DND-41 (cell line): Measurements from ENCODE around the gene SPANXN4.

Experiments used
- ATAC-seq: fragments of 200-7000 bp; cut with Tn5 transposase; 3 replicates; pipeline ENCODE4 v1.9.1; 2021; ENCODE audit warnings: low read depth; ENCODE audit not compliant: insufficient read depth
- DNase-seq: peaks from one replicate; pipeline ENCODE4 v3.0.0-alpha.2; 2020
- H2AFZ ChIP-seq: 2 replicates; pipeline ENCODE4 v1.6.0; 2012; ENCODE audit warnings: low read depth, low read length
- H3K27ac ChIP-seq: 2 replicates; pipeline ENCODE4 v1.5.1; 2012; ENCODE audit warnings: low read length, inconsistent platforms
- H3K27me3 ChIP-seq: fragments of 200-600 bp; sonication (generic); 2 replicates; pipeline ENCODE4 v1.6.0; 2012; ENCODE audit warnings: low read length, mild to moderate bottlenecking, inconsistent platforms; ENCODE audit not compliant: insufficient read depth, poor library complexity
- H3K36me3 ChIP-seq: 2 replicates; pipeline ENCODE4 v1.5.1; 2012; ENCODE audit warnings: low read length, inconsistent platforms; ENCODE audit not compliant: insufficient read depth
- H3K4me1 ChIP-seq: 2 replicates; pipeline ENCODE4 v1.5.1; 2012; ENCODE audit warnings: mild to moderate bottlenecking, low read length; ENCODE audit not compliant: insufficient read depth
- H3K4me2 ChIP-seq: 2 replicates; pipeline ENCODE4 v1.6.0; 2012; ENCODE audit warnings: mild to moderate bottlenecking, moderate library complexity, low read length, inconsistent platforms; ENCODE audit not compliant: insufficient read depth
- H3K4me3 ChIP-seq, 2 experiments: fragments of 200-600 bp in 1 of 2; shearing (Covaris generic) in 1 of 2; 2 replicates each; pipeline ENCODE4 v1.5.1; 2012 to 2016; ENCODE audit warnings: inconsistent platforms in 2 of 2, low read length in 2 of 2, mild to moderate bottlenecking in 2 of 2, low read depth in 1 of 2, moderate library complexity in 1 of 2
- H3K79me2 ChIP-seq: 2 replicates; pipeline ENCODE4 v1.6.0; 2012; ENCODE audit warnings: low read length, inconsistent platforms; ENCODE audit not compliant: insufficient read depth
- H3K9ac ChIP-seq: 2 replicates; pipeline ENCODE4 v1.6.0; 2012; ENCODE audit warnings: low read depth, mild to moderate bottlenecking, inconsistent platforms, low read length, moderate library complexity
- H3K9me3 ChIP-seq: 2 replicates; pipeline ENCODE4 v1.5.1; 2012; ENCODE audit warnings: low read length, moderate library complexity, mild to moderate bottlenecking, inconsistent platforms; ENCODE audit not compliant: insufficient read depth, severe bottlenecking
- H4K20me1 ChIP-seq: 2 replicates; pipeline ENCODE4 v1.6.0; 2012; ENCODE audit warnings: low read length; ENCODE audit not compliant: insufficient read depth
- CTCF ChIP-seq: IDR thresholded peaks from 2 replicates; pipeline ENCODE4 v1.5.1; 2012; ENCODE audit warnings: borderline replicate concordance, low read length, moderate library complexity, mild to moderate bottlenecking; ENCODE audit not compliant: poor library complexity, severe bottlenecking; ENCODE audit errors: extremely low read depth
- EZH2 ChIP-seq: IDR thresholded peaks from 3 replicates; pipeline ENCODE4 v1.6.1; 2012; ENCODE audit warnings: borderline replicate concordance, low read depth, mild to moderate bottlenecking, moderate library complexity, low read length, inconsistent platforms; ENCODE audit not compliant: severe bottlenecking

SPANXN4 gene

GRCh38 chrX:142982679-142983078 lies 43.0 kb upstream of the SPANXN4 start:
- Histone ChIP-seq H2AFZ (no peak overlapping the region), H3K27me3 (no peaks in the 10 kb centered on the region), H3K9me3 (no peaks in the 10 kb centered on the region), H3K4me3 (no peak overlapping the region), H3K4me2 (no peak overlapping the region), H4K20me1 (no peaks in the 10 kb centered on the region), H3K4me1 (no peaks in the 10 kb centered on the region), H3K36me3 (no peaks in the 10 kb centered on the region), H3K9ac (no peak overlapping the region), H3K79me2 (no peaks in the 10 kb centered on the region), H3K27ac (no peak overlapping the region)
- TF ChIP-seq EZH2 (no peak), CTCF (no peak)
- ATAC-seq (no peak), DNase-seq (no peak)

- Histone ChIP-seq H4K20me1 (no peaks in the 10 kb centered on the region), H2AFZ (no peak overlapping the region), H3K4me1 (no peaks in the 10 kb centered on the region), H3K27me3 (no peaks in the 10 kb centered on the region), H3K4me3 (no peak overlapping the region), H3K36me3 (no peaks in the 10 kb centered on the region), H3K9ac (no peak overlapping the region), H3K27ac (no peak overlapping the region), H3K9me3 (no peaks in the 10 kb centered on the region), H3K4me2 (no peak overlapping the region), H3K79me2 (no peaks in the 10 kb centered on the region)
- TF ChIP-seq CTCF (no peak), EZH2 (no peak)
- DNase-seq (no peak), ATAC-seq (no peak)
These were observed 30.7 kb upstream of the SPANXN4 start for GRCh38 chrX:142994988-142995387.

- H3K9me3 ChIP-seq, result no peaks in the 10 kb centered on the region
- no peaks in the 10 kb centered on the region for H3K4me1 ChIP-seq
- no peak overlapping the region for H2AFZ ChIP-seq
- no peak for DNase-seq
- no peak overlapping the region for H3K27ac ChIP-seq
- TF ChIP-seq EZH2 (no peak), CTCF (no peak)
- no peaks in the 10 kb centered on the region for H4K20me1 ChIP-seq
- H3K9ac ChIP-seq, result no peak overlapping the region
- no peaks in the 10 kb centered on the region for H3K79me2 ChIP-seq
- H3K4me2 ChIP-seq, result no peak overlapping the region
- ATAC-seq, result no peak
- no peak overlapping the region for H3K4me3 ChIP-seq
- no peaks in the 10 kb centered on the region for H3K27me3 ChIP-seq
- H3K36me3 ChIP-seq, result no peaks in the 10 kb centered on the region
These were observed 27.1 kb upstream of the SPANXN4 start for GRCh38 chrX:142998447-142999198.
